ENCODE results near the gene MSI2.
A peak's percentile ranks its signal among the peaks of the same experiment; 100 is the strongest.

The MSI2 gene

DNA sequence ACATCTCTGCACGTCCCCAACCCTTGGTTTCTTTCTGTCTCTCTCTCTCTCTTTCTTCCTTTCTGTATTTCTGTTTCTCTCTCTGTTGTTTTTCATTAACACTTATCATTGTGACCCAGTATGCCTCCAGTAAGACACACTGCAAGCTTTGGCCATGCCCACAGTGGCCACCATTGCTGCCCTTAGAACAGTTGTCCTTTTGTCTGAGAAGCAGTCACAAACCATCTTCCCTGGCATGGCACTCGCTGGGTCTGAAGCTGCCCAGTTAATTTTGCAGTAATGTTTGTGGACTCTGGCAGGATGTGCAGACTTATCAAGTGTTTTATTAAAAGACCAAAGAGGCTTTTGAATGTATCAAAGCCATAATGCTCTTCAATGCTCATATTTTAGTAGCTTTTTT lies 146.9 kb downstream of the MSI2 start (continued):
- TF ChIP-seq CSRNP3 (CRISPR knock-in tag; IDR thresholded peaks at IDR 0.05) = no peak
- TF ChIP-seq ISL1 (CRISPR knock-in tag; IDR thresholded peaks at IDR 0.05) = no peak
- no peak for TF ChIP-seq ZFP3 (CRISPR knock-in tag; IDR thresholded peaks at IDR 0.05)
- TF ChIP-seq ZNF8 (CRISPR knock-in tag; IDR thresholded peaks at IDR 0.05) = no peak
- no peak for TF ChIP-seq RARB (CRISPR knock-in tag; IDR thresholded peaks at IDR 0.05)
- TF ChIP-seq CSDC2 (CRISPR knock-in tag; IDR thresholded peaks at IDR 0.05) = no peak
- TF ChIP-seq, protein P1, sequence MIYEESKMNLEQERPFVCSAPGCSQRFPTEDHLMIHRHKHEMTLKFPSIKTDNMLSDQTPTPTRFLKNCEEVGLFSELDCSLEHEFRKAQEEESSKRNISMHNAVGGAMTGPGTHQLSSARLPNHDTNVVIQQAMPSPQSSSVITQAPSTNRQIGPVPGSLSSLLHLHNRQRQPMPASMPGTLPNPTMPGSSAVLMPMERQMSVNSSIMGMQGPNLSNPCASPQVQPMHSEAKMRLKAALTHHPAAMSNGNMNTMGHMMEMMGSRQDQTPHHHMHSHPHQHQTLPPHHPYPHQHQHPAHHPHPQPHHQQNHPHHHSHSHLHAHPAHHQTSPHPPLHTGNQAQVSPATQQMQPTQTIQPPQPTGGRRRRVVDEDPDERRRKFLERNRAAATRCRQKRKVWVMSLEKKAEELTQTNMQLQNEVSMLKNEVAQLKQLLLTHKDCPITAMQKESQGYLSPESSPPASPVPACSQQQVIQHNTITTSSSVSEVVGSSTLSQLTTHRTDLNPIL (CRISPR knock-in tag; IDR thresholded peaks at IDR 0.05; ENCODE audit: low read depth) = no peak
- no peak for TF ChIP-seq PPARA (CRISPR knock-in tag; IDR thresholded peaks at IDR 0.05; ENCODE audit: borderline replicate concordance)

- no peak for TF ChIP-seq SNAI2 (CRISPR knock-in tag; IDR thresholded peaks at IDR 0.05)
- no peak for TF ChIP-seq BACH2 (CRISPR knock-in tag; IDR thresholded peaks at IDR 0.05; ENCODE audit: borderline replicate concordance)
- no peak for TF ChIP-seq RARB (CRISPR knock-in tag; IDR thresholded peaks at IDR 0.05)
- TF ChIP-seq ZNF70 (CRISPR knock-in tag; IDR thresholded peaks at IDR 0.05) = no peak
- no peak for TF ChIP-seq TSHZ2 (CRISPR knock-in tag; IDR thresholded peaks at IDR 0.05)
- TF ChIP-seq ZFP3 (CRISPR knock-in tag; IDR thresholded peaks at IDR 0.05) = no peak
- no peak for TF ChIP-seq ZNF565 (CRISPR knock-in tag; conservative IDR thresholded peaks at IDR 0.05; ENCODE audit: low read depth)
- no peak for TF ChIP-seq ZC3H10 (CRISPR knock-in tag; IDR thresholded peaks at IDR 0.05)
- no peak for TF ChIP-seq CSDC2 (CRISPR knock-in tag; IDR thresholded peaks at IDR 0.05)
- TF ChIP-seq PPARA (CRISPR knock-in tag; IDR thresholded peaks at IDR 0.05; ENCODE audit: borderline replicate concordance) = no peak
- TF ChIP-seq, protein P1 (CRISPR knock-in tag; IDR thresholded peaks at IDR 0.05; ENCODE audit: low read depth) = no peak
- no peak for TF ChIP-seq ISL1 (CRISPR knock-in tag; IDR thresholded peaks at IDR 0.05)
- no peak for TF ChIP-seq ZNF8 (CRISPR knock-in tag; IDR thresholded peaks at IDR 0.05)
- no peak for TF ChIP-seq ESRRG (CRISPR knock-in tag; IDR thresholded peaks at IDR 0.05)
- no peak for TF ChIP-seq POU6F1 (CRISPR knock-in tag; IDR thresholded peaks at IDR 0.05; ENCODE audit: borderline replicate concordance, low read depth)
- peak; percentile 49; the same call in 2 of the 3 replicates for ATAC-seq
Measured at GRCh38 chr17:57404073-57404472, 147.8 kb downstream of the MSI2 start.

GRCh38 chr17:57404795-57405490 lies 148.6 kb downstream of the MSI2 start:
- no peak for ATAC-seq
- no peak for TF ChIP-seq TOX (CRISPR knock-in tag; IDR thresholded peaks at IDR 0.05; ENCODE audit: borderline replicate concordance)
- no peak for TF ChIP-seq ARNTL (CRISPR knock-in tag; IDR thresholded peaks at IDR 0.05; ENCODE audit: borderline replicate concordance, low read depth)
- TF ChIP-seq ZNF8 (CRISPR knock-in tag; IDR thresholded peaks at IDR 0.05) = no peak
- TF ChIP-seq CSDC2 (CRISPR knock-in tag; IDR thresholded peaks at IDR 0.05) = no peak
- TF ChIP-seq POU6F1 (CRISPR knock-in tag; IDR thresholded peaks at IDR 0.05; ENCODE audit: borderline replicate concordance, low read depth) = no peak
- TF ChIP-seq CSRNP3 (CRISPR knock-in tag; IDR thresholded peaks at IDR 0.05) = no peak
- TF ChIP-seq, protein P2, sequence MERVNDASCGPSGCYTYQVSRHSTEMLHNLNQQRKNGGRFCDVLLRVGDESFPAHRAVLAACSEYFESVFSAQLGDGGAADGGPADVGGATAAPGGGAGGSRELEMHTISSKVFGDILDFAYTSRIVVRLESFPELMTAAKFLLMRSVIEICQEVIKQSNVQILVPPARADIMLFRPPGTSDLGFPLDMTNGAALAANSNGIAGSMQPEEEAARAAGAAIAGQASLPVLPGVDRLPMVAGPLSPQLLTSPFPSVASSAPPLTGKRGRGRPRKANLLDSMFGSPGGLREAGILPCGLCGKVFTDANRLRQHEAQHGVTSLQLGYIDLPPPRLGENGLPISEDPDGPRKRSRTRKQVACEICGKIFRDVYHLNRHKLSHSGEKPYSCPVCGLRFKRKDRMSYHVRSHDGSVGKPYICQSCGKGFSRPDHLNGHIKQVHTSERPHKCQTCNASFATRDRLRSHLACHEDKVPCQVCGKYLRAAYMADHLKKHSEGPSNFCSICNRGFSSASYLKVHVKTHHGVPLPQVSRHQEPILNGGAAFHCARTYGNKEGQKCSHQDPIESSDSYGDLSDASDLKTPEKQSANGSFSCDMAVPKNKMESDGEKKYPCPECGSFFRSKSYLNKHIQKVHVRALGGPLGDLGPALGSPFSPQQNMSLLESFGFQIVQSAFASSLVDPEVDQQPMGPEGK (CRISPR knock-in tag; IDR thresholded peaks at IDR 0.05; ENCODE audit: borderline replicate concordance) = no peak
- TF ChIP-seq GLIS3 (CRISPR knock-in tag; IDR thresholded peaks at IDR 0.05) = no peak
- TF ChIP-seq ZNF70 (CRISPR knock-in tag; IDR thresholded peaks at IDR 0.05) = no peak
- TF ChIP-seq SNAI2 (CRISPR knock-in tag; IDR thresholded peaks at IDR 0.05) = no peak
- TF ChIP-seq, protein P1 (CRISPR knock-in tag; IDR thresholded peaks at IDR 0.05; ENCODE audit: low read depth) = no peak
- no peak for TF ChIP-seq ZNF565 (CRISPR knock-in tag; conservative IDR thresholded peaks at IDR 0.05; ENCODE audit: low read depth)
- TF ChIP-seq ESRRG (CRISPR knock-in tag; IDR thresholded peaks at IDR 0.05) = no peak
